Measurements from ENCODE around the gene LUC7L3. TPM values are rescaled to one million over a fixed set of nuclear protein-coding genes. Genes with fewer than 3 reads are reported as not detected.

LUC7L3 gene
- total and polyA plus RNA-seq, 2 of the 13 experiments (the other 11 are each of a cell fraction or from before 2014, with no cell fraction given) = 108 to 120 TPM

DNA sequence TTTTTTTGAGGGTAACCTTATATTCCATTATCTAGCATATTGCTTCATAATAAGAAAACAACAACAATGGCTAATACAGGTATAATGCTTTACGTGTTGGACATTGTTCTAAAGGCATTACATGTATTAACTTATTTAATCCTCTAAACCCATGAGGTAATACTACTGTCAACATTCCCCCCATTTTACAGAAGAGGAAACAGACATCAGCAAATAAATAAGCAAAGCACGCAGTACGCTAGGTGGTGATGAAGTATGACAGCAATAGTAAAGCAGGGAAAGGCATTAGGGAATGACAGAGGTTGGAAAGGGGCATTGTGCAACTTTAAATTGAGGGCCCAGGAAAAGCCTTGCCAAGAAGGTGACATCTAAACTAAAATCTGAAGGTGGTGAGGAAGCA is 16.2 kb upstream of the LUC7L3 start (continued):
- TF ChIP-seq, protein P1, sequence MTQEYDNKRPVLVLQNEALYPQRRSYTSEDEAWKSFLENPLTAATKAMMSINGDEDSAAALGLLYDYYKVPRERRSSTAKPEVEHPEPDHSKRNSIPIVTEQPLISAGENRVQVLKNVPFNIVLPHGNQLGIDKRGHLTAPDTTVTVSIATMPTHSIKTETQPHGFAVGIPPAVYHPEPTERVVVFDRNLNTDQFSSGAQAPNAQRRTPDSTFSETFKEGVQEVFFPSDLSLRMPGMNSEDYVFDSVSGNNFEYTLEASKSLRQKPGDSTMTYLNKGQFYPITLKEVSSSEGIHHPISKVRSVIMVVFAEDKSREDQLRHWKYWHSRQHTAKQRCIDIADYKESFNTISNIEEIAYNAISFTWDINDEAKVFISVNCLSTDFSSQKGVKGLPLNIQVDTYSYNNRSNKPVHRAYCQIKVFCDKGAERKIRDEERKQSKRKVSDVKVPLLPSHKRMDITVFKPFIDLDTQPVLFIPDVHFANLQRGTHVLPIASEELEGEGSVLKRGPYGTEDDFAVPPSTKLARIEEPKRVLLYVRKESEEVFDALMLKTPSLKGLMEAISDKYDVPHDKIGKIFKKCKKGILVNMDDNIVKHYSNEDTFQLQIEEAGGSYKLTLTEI (CRISPR knock-in tag; conservative IDR thresholded peaks at IDR 0.05) = no peak
- TF ChIP-seq, protein P2, sequence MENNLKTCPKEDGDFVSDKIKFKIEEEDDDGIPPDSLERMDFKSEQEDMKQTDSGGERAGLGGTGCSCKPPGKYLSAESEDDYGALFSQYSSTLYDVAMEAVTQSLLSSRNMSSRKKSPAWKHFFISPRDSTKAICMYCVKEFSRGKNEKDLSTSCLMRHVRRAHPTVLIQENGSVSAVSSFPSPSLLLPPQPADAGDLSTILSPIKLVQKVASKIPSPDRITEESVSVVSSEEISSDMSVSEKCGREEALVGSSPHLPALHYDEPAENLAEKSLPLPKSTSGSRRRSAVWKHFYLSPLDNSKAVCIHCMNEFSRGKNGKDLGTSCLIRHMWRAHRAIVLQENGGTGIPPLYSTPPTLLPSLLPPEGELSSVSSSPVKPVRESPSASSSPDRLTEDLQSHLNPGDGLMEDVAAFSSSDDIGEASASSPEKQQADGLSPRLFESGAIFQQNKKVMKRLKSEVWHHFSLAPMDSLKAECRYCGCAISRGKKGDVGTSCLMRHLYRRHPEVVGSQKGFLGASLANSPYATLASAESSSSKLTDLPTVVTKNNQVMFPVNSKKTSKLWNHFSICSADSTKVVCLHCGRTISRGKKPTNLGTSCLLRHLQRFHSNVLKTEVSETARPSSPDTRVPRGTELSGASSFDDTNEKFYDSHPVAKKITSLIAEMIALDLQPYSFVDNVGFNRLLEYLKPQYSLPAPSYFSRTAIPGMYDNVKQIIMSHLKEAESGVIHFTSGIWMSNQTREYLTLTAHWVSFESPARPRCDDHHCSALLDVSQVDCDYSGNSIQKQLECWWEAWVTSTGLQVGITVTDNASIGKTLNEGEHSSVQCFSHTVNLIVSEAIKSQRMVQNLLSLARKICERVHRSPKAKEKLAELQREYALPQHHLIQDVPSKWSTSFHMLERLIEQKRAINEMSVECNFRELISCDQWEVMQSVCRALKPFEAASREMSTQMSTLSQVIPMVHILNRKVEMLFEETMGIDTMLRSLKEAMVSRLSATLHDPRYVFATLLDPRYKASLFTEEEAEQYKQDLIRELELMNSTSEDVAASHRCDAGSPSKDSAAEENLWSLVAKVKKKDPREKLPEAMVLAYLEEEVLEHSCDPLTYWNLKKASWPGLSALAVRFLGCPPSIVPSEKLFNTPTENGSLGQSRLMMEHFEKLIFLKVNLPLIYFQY (CRISPR knock-in tag; IDR thresholded peaks at IDR 0.05; ENCODE audit: borderline replicate concordance) = no peak
- TF ChIP-seq, protein P3, sequence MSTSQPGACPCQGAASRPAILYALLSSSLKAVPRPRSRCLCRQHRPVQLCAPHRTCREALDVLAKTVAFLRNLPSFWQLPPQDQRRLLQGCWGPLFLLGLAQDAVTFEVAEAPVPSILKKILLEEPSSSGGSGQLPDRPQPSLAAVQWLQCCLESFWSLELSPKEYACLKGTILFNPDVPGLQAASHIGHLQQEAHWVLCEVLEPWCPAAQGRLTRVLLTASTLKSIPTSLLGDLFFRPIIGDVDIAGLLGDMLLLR (CRISPR knock-in tag; IDR thresholded peaks at IDR 0.05) = no peak

DNA sequence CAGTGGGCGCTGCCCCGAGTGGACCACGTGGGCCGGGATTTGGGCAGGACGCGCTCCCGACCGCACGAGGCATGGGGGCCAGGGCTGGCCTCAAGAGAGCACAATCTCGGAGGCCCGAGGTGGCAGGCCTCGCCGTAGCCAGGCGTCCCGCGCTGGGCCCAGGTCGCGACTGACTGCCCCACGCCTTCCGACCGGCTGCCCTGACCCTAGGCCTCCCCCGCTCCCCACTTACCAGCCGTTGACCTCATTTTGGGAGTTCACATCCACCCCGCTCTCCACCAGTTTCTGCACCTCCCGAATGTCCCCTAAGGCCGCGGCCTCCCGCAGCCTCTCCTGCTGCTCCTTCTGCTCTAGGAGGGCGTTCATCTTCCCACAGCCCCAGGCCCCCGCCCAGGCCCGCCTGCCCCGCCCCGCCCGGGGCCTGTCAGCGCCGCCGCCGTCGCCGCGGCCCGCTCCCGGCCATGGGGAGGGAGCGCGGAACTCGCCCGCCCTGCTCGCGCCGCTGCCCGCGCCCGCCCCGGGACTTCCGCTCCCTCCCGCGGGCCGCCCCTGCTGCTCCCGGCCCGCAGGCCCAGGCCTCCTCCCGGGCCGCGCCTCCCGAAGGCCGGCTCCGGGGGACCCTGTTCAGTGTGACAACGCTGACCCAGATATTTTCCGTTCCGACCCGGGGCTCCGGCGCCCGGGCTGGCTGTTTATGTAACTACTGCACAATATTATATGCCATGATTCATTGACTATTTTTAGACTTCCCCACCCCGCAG is 11.9 kb upstream of the LUC7L3 start, which contains the start of gene ANKRD40:
Gene ANKRD40 (minus strand): TSS at position 626 of the 761 bp plus-strand sequence. CDS start 260 bp downstream, at position 366.
- H4K20me1 ChIP-seq (ENCODE audit: insufficient read depth, low read length) = no peaks in the 10 kb centered on the region
- H3K4me3 ChIP-seq (replicated peaks in 1 of 3; ENCODE audit: insufficient read depth in 1 of 3, low read depth in 2 of 3, low read length in 3 of 3) = peak within 1 kb of the TSS; percentile 87 to 92 (median 88)
- no peaks in the 10 kb centered on the region; a peak in 3 of 5 replicates for H3K36me3 ChIP-seq (replicated peaks in 1 of 2; ENCODE audit: control insufficient read depth in 1 of 2, insufficient read depth in 2 of 2, low read length in 2 of 2)
- FAIRE-seq (peak; percentile 57), DNase-seq (ENCODE audit: low spot score) (peak; percentile 88), ATAC-seq (peak; percentile 82)
- 2% methylated on average over 37 of the region's 74 CpGs for WGBS (ENCODE audit: low lambda C conversion rate)
- peak within 1 kb of the TSS; percentile 90 for H2AFZ ChIP-seq (ENCODE audit: low read length)
- in situ Hi-C loops (cut with HindIII; ENCODE audit: extremely low pct_ligation_motif_present, low pct_unique_long_range_greater_than_20kb) (no loop called here), intact Hi-C loops (cut with micrococcal nuclease; ENCODE audit: unreplicated experiment) (loop anchor here (2.0 kb wide), 1 partner anchor 49 kb away; no protein-coding TSS in a partner anchor)
- H3K9ac ChIP-seq (ENCODE audit: insufficient read depth, low read depth, low read length) = peak within 1 kb of the TSS; percentile 96
- peak within 1 kb of the TSS; percentile 99 for H3K4me2 ChIP-seq (ENCODE audit: low read depth, low read length)
- H3K27ac ChIP-seq (ENCODE audit: extremely low read length, insufficient read depth, low read length) = peak within 1 kb of the TSS; percentile 91
- TSS peak; percentile 83 for BruUV-seq (replicated peaks)
- ChIA-PET POLR2A (interaction anchor here (0.6 to 6.5 kb wide), 14 partner anchors 10 to 206 kb away, joined by 3 to 97 read pairs (median 5); partner anchors contain the start of gene LUC7L3), CTCF (ENCODE audit: low intra/inter-chr PET ratio, low total read pairs) (no interaction called here)
- peaks cover 56% of the 10 kb centered on the region for H3K4me1 ChIP-seq (ENCODE audit: insufficient read depth, low read length)
- no peaks in the 10 kb centered on the region for H3K9me3 ChIP-seq (ENCODE audit: low read length)
- H3K79me2 ChIP-seq (ENCODE audit: insufficient read depth, low read length) = peaks cover 49% of the 10 kb centered on the region
- no peaks in the 10 kb centered on the region; a peak in 1 of 5 replicates for H3K27me3 ChIP-seq (ENCODE audit: control insufficient read depth in 1 of 2, insufficient read depth in 2 of 2, low read length in 2 of 2)
